Parathyroid adenoma (tissue), 2 donors: ENCODE results near the gene KATNB1.

Experiments
- H2AFZ ChIP-seq: fragments of 300-600 bp; sonication (generic); one replicate; pipeline ENCODE4 v1.7.0; 2017; ENCODE audit warnings: antibody characterized with exemption, mild to moderate bottlenecking
- H3K27ac ChIP-seq: fragments of 300-600 bp; sonication (generic); one replicate; pipeline ENCODE4 v1.7.0; 2017
- H3K27me3 ChIP-seq: fragments of 300-600 bp; sonication (generic); one replicate; pipeline ENCODE4 v1.7.0; 2017; ENCODE audit warnings: low read length; ENCODE audit not compliant: control insufficient read depth, insufficient read depth
- H3K36me3 ChIP-seq: fragments of 300-600 bp; sonication (generic); one replicate; pipeline ENCODE4 v1.7.0; 2017; ENCODE audit warnings: low read length; ENCODE audit not compliant: control insufficient read depth, insufficient read depth
- H3K4me1 ChIP-seq: fragments of 300-600 bp; sonication (generic); one replicate; pipeline ENCODE4 v1.7.0; 2017; ENCODE audit warnings: control low read depth
- H3K4me2 ChIP-seq: fragments of 300-600 bp; sonication (generic); one replicate; pipeline ENCODE4 v1.7.0; 2017; ENCODE audit warnings: low read length
- H3K4me3 ChIP-seq: fragments of 300-600 bp; sonication (generic); one replicate; pipeline ENCODE4 v1.7.0; 2017; ENCODE audit warnings: low read depth, low read length
- H3K79me2 ChIP-seq: fragments of 300-600 bp; sonication (generic); one replicate; pipeline ENCODE4 v1.7.0; 2017; ENCODE audit warnings: control low read depth
- H3K9ac ChIP-seq: fragments of 300-600 bp; sonication (generic); one replicate; pipeline ENCODE4 v1.7.0; 2017; ENCODE audit warnings: mild to moderate bottlenecking
- H3K9me3 ChIP-seq: fragments of 300-600 bp; sonication (generic); one replicate; pipeline ENCODE4 v1.7.0; 2017; ENCODE audit warnings: low read length; ENCODE audit not compliant: control insufficient read depth
- CTCF ChIP-seq: fragments of 300-600 bp; sonication (generic); IDR thresholded peaks from one replicate; pipeline ENCODE4 v1.7.0; 2017; ENCODE audit warnings: antibody characterized with exemption, mild to moderate bottlenecking
- donor health status: primary hyperparathyroidism.

Gene KATNB1

GRCh38 chr16:57696240-57696639 is 39.3 kb upstream of the KATNB1 start:
- H3K27me3 ChIP-seq, result no peaks in the 10 kb centered on the region
- no peaks in the 10 kb centered on the region for H3K36me3 ChIP-seq
- no peak overlapping the region for H3K4me3 ChIP-seq
- no peak overlapping the region for H3K4me2 ChIP-seq
- no peak overlapping the region for H3K27ac ChIP-seq
- no peak for TF ChIP-seq CTCF
- no peak overlapping the region for H2AFZ ChIP-seq
- H3K4me1 ChIP-seq, result peaks cover 6% of the 10 kb centered on the region
- no peaks in the 10 kb centered on the region for H3K9me3 ChIP-seq
- H3K79me2 ChIP-seq, result no peaks in the 10 kb centered on the region
- no peak overlapping the region for H3K9ac ChIP-seq

GRCh38 chr16:57697896-57698537 is 37.6 kb upstream of the KATNB1 start:
- Histone ChIP-seq H3K27ac (no peak overlapping the region), H2AFZ (no peak overlapping the region), H3K9me3 (no peaks in the 10 kb centered on the region), H3K27me3 (no peaks in the 10 kb centered on the region), H3K4me1 (peaks cover 6% of the 10 kb centered on the region), H3K79me2 (no peaks in the 10 kb centered on the region), H3K36me3 (no peaks in the 10 kb centered on the region), H3K4me2 (no peak overlapping the region), H3K9ac (no peak overlapping the region), H3K4me3 (no peak overlapping the region)
- no peak for TF ChIP-seq CTCF

- no peak for TF ChIP-seq CTCF
- Histone ChIP-seq H3K36me3 (no peaks in the 10 kb centered on the region), H3K27ac (no peak overlapping the region), H3K4me1 (peaks cover 6% of the 10 kb centered on the region), H3K9ac (no peak overlapping the region), H3K27me3 (no peaks in the 10 kb centered on the region), H3K4me3 (no peak overlapping the region), H3K9me3 (no peaks in the 10 kb centered on the region), H3K4me2 (no peak overlapping the region), H2AFZ (no peak overlapping the region), H3K79me2 (no peaks in the 10 kb centered on the region)
These were observed 36.7 kb upstream of the KATNB1 start for GRCh38 chr16:57698812-57699405.

GRCh38 chr16:57699481-57699880 is 36.1 kb upstream of the KATNB1 start:
- Histone ChIP-seq H2AFZ (no peak overlapping the region), H3K27me3 (no peaks in the 10 kb centered on the region), H3K4me2 (no peak overlapping the region), H3K4me3 (no peak overlapping the region), H3K9me3 (no peaks in the 10 kb centered on the region), H3K27ac (no peak overlapping the region), H3K79me2 (no peaks in the 10 kb centered on the region), H3K36me3 (no peaks in the 10 kb centered on the region), H3K9ac (no peak overlapping the region), H3K4me1 (peaks cover 6% of the 10 kb centered on the region)
- no peak for TF ChIP-seq CTCF

- H3K27ac ChIP-seq, result no peak overlapping the region
- H3K79me2 ChIP-seq, result no peaks in the 10 kb centered on the region
- no peak for TF ChIP-seq CTCF
- peaks cover 6% of the 10 kb centered on the region for H3K4me1 ChIP-seq
- no peak overlapping the region for H3K4me3 ChIP-seq
- no peak overlapping the region for H2AFZ ChIP-seq
- H3K9me3 ChIP-seq, result no peaks in the 10 kb centered on the region
- H3K4me2 ChIP-seq, result no peak overlapping the region
- no peak overlapping the region for H3K9ac ChIP-seq
- no peaks in the 10 kb centered on the region for H3K27me3 ChIP-seq
- H3K36me3 ChIP-seq, result no peaks in the 10 kb centered on the region
These were observed 35.7 kb upstream of the KATNB1 start for GRCh38 chr16:57699899-57700298.
